HUES6 (cell line): Measurements from ENCODE around the gene BCL2L13.

Experiments used
- H3K27ac ChIP-seq: 2 replicates; pipeline ENCODE4 v1.7.0; 2013; ENCODE audit warnings: low read depth, mild to moderate bottlenecking, low read length, inconsistent platforms
- H3K27me3 ChIP-seq: 2 replicates; pipeline ENCODE4 v1.6.1; 2013; ENCODE audit warnings: low read length; ENCODE audit not compliant: control insufficient read depth, insufficient read depth
- H3K36me3 ChIP-seq: 2 replicates; pipeline ENCODE4 v1.6.1; 2013; ENCODE audit warnings: low read length; ENCODE audit not compliant: control insufficient read depth, insufficient read depth
- H3K4me1 ChIP-seq: 2 replicates; pipeline ENCODE4 v1.6.1; 2013; ENCODE audit warnings: low read length; ENCODE audit not compliant: control insufficient read depth, insufficient read depth
- H3K4me3 ChIP-seq: 2 replicates; pipeline ENCODE4 v1.5.1; 2013; ENCODE audit warnings: low read depth, low read length
- H3K9ac ChIP-seq: one replicate; pipeline ENCODE4 v1.6.1; 2013; ENCODE audit warnings: mild to moderate bottlenecking, low read length
- H3K9me3 ChIP-seq: 2 replicates; pipeline ENCODE4 v1.6.1; 2013; ENCODE audit warnings: low read depth, low read length; ENCODE audit not compliant: control insufficient read depth, insufficient read depth

Gene BCL2L13

DNA sequence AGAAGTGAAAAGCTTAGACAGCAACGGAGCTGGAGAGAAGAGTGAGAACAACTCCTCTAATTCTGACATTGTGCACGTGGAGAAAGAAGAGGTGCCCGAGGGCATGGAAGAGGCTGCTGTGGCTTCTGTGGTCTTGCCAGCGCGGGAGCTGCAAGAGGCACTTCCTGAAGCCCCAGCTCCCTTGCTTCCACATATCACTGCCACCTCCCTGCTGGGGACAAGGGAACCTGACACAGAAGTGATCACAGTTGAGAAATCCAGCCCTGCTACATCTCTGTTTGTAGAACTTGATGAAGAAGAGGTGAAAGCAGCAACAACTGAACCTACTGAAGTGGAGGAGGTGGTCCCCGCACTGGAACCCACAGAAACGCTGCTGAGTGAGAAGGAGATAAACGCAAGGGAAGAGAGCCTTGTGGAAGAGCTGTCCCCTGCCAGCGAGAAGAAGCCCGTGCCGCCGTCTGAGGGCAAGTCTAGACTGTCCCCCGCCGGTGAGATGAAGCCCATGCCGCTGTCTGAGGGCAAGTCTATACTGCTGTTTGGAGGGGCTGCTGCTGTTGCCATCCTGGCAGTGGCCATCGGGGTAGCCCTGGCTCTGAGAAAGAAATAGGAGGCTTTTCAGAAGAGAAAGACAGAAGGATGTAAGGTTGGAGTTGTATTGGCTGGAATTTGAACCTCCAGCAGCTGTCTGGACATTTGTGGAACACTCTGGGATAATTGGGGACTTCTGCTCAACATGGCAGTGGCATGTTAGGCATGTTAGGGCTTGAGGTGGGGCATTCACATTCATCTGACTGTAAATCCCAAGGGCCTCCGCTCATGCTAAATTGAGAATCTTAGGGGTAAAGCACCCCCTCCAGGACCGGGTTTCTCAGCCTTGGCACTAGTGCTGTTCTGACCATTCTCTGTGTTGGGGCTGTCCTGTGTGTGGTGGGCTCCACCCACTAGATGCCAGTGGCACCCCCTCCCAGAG, 88.7 kb downstream of the BCL2L13 start:
- no peak overlapping the region for H3K27ac ChIP-seq
- H3K36me3 ChIP-seq: peaks cover 44% of the 10 kb centered on the region

DNA sequence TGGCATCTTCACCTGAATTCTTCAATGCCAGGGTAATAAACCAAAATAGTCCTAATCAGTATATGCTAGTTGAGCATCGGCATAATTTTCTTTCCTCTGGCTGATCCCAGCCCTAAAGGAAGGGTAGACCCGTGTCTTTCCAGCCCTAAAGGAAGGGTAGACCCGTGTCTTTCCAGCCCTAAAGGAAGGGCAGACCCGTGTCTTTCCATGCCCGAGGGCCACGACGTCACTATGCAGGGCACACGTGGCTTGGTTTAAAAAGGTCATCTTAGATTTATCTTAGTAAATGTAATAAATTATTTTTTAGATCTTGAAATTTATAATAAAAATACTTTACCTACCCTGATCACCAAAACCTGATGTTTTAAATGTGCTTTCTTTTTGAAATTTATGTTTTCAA, 90.2 kb downstream of the BCL2L13 start:
- Histone ChIP-seq H3K4me1 (no peaks in the 10 kb centered on the region), H3K9ac (no peak overlapping the region), H3K4me3 (no peak overlapping the region), H3K27ac (no peak overlapping the region), H3K9me3 (no peaks in the 10 kb centered on the region), H3K36me3 (peaks cover 55% of the 10 kb centered on the region), H3K27me3 (no peaks in the 10 kb centered on the region)

More for the DNA sequence above, 88.7 kb downstream of the BCL2L13 start:
- H3K9me3 ChIP-seq: no peaks in the 10 kb centered on the region
- no peak overlapping the region for H3K4me3 ChIP-seq
- H3K4me1 ChIP-seq: no peaks in the 10 kb centered on the region
- H3K9ac ChIP-seq: no peak overlapping the region
- H3K27me3 ChIP-seq: no peaks in the 10 kb centered on the region

DNA sequence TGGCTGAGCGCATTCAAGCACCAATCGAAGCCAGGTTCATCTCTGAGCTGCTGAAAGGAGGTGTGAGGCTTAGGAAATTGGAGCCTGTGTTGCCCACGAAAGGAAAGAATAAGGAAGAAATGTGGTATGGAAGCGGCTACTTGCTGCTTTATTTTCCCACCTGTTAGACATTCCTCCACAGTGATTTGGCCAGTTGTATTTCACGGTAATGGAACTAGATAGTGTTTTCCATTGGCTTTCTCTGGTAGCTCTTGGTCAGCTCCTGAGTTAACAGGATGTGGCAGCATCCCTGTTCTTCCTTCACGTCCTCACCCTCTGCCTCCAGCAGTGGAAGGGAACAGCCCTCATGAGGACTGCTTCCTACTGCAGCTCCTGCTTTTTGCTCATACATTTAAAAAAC, 91.0 kb downstream of the BCL2L13 start:
- H3K36me3 ChIP-seq: peaks cover 63% of the 10 kb centered on the region
- no peaks in the 10 kb centered on the region for H3K9me3 ChIP-seq
- H3K27ac ChIP-seq: no peak overlapping the region
- H3K9ac ChIP-seq: no peak overlapping the region
- H3K27me3 ChIP-seq: no peaks in the 10 kb centered on the region
- no peak overlapping the region for H3K4me3 ChIP-seq
- no peaks in the 10 kb centered on the region for H3K4me1 ChIP-seq

DNA sequence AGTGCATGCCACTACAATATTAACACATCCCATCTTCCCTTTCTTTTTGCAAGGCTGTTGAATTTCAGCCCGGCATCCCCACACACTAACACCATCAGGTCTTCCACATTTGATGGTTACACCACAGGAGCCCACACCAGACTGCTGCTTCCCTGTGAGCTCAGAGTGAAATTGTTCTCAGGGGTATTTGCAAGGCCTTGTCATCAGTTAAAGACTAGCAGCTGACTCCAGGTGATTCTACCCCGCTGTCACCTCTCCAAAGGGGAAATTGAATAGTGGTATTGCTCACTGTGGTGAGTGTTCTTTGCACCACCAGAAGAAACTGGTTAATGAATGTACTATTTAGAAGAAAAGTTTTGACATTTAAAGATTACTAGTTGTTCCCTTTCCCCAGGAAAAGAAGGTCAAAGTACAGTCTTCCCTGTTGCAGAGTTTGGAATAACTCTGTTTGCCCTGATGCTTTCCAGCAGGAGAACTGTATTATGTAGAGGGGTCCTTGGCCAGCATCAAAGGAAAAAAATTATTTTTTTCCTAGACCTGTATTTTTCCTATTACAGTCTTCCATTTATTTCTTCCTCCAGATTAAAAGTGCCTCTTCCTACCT, 93.8 kb downstream of the BCL2L13 start:
- H3K4me3 ChIP-seq: no peak overlapping the region
- H3K27ac ChIP-seq: no peak overlapping the region
- H3K27me3 ChIP-seq: no peaks in the 10 kb centered on the region
- H3K9me3 ChIP-seq: no peaks in the 10 kb centered on the region
- peaks cover 56% of the 10 kb centered on the region for H3K36me3 ChIP-seq
- no peak overlapping the region for H3K9ac ChIP-seq
- no peaks in the 10 kb centered on the region for H3K4me1 ChIP-seq

DNA sequence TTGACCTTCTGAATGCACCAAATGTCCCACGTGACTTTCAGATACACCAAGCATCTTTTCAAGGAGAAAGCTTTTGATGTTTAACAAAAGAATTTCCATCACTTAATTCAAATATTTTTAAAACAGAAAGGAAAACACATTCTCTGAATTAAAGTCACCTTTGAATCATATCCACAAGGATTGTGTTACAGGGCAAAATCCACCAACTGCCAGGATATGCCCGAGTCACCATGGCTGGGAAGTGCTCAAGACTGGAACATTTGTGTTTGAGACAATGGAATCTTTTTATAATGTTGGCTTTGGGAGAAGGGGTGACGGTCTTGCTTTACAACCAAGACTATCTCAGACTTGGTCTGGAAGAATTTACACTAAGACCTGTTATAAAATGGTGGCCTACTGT, 94.9 kb downstream of the BCL2L13 start:
- H3K9ac ChIP-seq: no peak overlapping the region
- H3K27ac ChIP-seq: no peak overlapping the region
- no peaks in the 10 kb centered on the region for H3K27me3 ChIP-seq
- no peaks in the 10 kb centered on the region for H3K4me1 ChIP-seq
- H3K4me3 ChIP-seq: no peak overlapping the region
- peaks cover 46% of the 10 kb centered on the region for H3K36me3 ChIP-seq
- H3K9me3 ChIP-seq: no peaks in the 10 kb centered on the region

DNA sequence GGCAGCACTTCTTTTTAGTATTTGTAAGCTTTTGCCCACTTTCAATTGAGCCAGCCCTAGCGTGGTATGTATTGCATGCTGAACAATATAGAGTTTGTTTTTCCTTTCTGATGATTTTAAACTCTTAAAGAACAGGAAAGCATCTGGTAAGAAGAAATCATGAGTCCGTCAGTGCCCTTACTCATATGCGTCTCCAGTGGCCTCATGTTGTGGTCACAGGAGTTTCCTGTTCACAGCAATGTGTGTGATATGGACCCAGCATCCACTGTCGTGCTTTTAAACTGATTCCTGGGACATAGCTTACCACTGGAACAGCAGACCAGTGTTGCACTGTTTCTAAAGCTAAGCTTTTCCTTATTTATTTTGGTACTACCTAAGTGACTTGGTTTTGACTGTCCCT, 95.6 kb downstream of the BCL2L13 start:
- no peaks in the 10 kb centered on the region for H3K4me1 ChIP-seq
- no peak overlapping the region for H3K9ac ChIP-seq
- H3K27ac ChIP-seq: no peak overlapping the region
- H3K27me3 ChIP-seq: no peaks in the 10 kb centered on the region
- no peak overlapping the region for H3K4me3 ChIP-seq
- no peaks in the 10 kb centered on the region for H3K9me3 ChIP-seq
- peaks cover 44% of the 10 kb centered on the region for H3K36me3 ChIP-seq

DNA sequence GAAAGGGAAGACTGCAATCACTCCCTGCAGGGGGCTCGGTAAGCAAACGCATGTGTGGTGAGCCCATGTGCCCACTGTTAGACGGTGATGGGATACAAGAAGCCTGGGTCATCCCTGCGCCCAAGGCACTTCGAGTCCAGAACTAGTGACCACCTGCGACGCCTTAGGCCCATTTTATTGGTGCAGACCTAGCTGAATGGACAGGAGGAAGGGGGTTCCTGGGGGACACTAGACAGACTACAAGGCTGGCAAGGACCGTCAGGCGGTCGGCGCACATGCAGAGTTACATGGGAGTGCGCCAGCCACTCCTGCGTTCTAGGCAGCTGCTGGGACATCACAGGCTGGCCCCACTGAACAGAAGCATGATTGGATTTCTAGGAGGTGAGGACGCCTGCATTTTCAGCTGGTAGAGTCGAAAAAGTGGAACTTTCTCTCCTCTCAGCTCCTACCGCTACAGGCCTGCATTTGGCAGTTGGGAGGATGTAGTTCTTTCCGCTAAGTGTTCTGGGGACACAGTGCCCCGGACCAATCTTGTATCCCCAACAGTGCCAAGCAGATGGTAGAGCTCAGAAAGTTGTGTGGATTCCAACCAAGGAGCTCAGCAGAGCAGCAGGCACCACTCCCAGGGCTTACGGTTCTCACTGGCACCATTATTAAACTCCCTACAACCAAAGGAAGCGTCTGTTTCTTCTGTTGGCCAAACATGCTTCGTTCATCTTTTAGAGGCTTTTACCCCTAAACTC, 100.0 kb downstream of the BCL2L13 start:
- no peak overlapping the region for H3K4me3 ChIP-seq

DNA sequence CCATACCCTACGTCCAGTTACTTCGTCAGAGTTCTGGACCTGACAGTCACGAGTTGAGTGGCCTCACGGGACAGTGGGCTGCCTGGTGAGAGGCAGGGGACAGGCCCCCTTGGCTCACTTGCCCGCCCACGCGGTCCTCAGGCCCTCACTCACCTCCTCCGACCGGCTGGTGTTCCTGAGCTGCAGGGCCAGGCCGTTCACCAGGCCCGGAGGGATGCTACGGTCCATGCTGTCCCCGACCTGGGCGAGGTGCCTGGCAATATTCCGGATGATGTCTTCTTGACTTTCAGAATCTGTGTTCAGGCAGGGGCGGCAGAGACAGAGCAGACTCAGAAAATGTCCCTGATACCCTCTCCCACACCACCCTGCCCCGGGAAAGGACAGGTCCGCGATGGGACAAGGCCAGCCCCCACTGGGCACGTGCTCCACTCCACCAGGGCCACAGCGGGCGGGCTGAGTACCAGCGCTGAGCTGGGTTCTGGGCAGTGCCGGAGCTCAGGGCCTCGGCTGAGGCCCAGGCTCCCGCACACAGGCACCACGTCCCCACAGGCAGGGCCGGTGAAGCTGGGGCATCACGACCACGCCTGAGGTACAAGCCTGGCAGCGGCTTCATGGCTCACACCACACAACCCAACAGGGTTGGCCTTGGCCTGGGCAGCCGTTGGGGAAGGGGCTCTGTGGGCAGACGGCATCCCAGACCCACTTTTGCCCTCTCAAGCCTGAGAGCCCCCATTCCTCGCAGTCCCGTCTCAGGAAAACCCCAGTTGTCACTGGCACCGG, 100.8 kb downstream of the BCL2L13 start:
- H3K4me1 ChIP-seq: peaks cover 10% of the 10 kb centered on the region; the same call in 1 of the 2 replicates
- peaks cover 6% of the 10 kb centered on the region; the same call in 1 of the 2 replicates for H3K36me3 ChIP-seq
- H3K4me3 ChIP-seq: no peak overlapping the region
- H3K27ac ChIP-seq: no peak overlapping the region
- no peak overlapping the region for H3K9ac ChIP-seq
- no peaks in the 10 kb centered on the region for H3K27me3 ChIP-seq
- H3K9me3 ChIP-seq: no peaks in the 10 kb centered on the region

More for the DNA sequence above, 100.0 kb downstream of the BCL2L13 start:
- Histone ChIP-seq H3K27ac (no peak overlapping the region), H3K4me1 (0 out of 2 replicates have a peak, but pooled peaks cover 2% of the 10 kb centered on the region), H3K36me3 (peaks cover 14% of the 10 kb centered on the region), H3K27me3 (no peaks in the 10 kb centered on the region), H3K9ac (no peak overlapping the region), H3K9me3 (no peaks in the 10 kb centered on the region)

DNA sequence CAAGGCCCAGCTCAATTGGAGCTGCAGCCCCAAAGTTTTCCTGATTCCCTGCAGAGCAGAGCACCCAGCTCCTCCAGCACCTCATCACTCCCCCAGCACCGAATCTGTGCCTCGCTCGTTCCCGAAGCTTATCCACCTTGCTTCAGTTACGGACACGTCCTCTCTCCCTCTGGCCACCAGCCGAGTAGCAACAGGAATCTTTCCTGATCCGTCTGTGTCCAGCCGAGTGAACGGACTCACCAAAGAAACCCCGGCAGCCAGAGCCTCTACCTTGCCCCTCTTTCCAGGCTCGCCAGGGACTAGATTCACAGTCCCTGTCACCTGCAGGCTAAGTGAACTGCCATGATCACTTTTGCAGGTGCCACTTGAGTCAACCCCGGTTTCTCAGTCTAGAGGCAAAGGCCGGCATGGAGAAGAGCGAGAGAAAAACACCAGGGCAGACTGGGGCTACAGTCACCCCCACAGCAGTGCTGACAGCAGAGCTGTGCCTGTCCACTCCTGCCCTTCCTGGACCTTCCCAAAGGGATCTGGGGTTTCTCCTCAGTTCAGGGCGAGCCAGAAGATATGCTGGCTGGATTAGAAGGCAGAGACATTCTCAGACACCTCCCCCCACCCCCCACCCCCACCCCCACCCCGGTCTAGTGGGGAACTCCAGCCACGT, 103.4 kb downstream of the BCL2L13 start:
- Histone ChIP-seq H3K27ac (no peak overlapping the region), H3K9ac (no peak overlapping the region), H3K27me3 (no peaks in the 10 kb centered on the region), H3K4me3 (no peak overlapping the region), H3K36me3 (no peaks in the 10 kb centered on the region), H3K9me3 (no peaks in the 10 kb centered on the region), H3K4me1 (peaks cover 11% of the 10 kb centered on the region; the same call in 1 of the 2 replicates)

DNA sequence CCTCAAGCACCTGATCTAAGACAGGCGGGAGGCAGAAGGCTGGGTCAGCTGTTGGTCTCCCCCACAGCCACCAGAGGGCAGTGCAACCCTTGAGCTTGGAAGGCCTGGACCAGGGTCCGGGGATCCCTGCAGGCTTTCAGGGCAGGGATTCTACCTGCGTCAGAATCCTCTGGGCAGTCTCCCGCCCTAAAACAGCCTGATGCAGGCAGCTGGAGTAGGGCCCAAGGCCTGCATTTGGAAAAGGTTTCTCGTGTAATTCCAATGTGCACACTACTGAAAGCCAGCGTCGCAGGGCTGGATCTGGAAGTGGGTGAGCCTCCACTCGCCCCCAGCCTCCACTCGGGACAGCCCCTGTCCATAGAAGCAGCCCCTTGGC, 104.0 kb downstream of the BCL2L13 start:
- Histone ChIP-seq H3K27ac (no peak overlapping the region), H3K36me3 (no peaks in the 10 kb centered on the region), H3K9me3 (no peaks in the 10 kb centered on the region), H3K27me3 (no peaks in the 10 kb centered on the region), H3K9ac (no peak overlapping the region), H3K4me3 (no peak overlapping the region), H3K4me1 (peaks cover 11% of the 10 kb centered on the region; the same call in 1 of the 2 replicates)
